Measurements from ENCODE around the gene PCGF1. TPM values are rescaled to one million over a fixed set of nuclear protein-coding genes. Genes with fewer than 3 reads are reported as not detected.

The PCGF1 gene
- total and polyA plus RNA-seq, 2 of the 13 experiments (the other 11 are each of a cell fraction or from before 2014, with no cell fraction given) = 20.4 to 22.6 TPM

- TF ChIP-seq, protein P1, sequence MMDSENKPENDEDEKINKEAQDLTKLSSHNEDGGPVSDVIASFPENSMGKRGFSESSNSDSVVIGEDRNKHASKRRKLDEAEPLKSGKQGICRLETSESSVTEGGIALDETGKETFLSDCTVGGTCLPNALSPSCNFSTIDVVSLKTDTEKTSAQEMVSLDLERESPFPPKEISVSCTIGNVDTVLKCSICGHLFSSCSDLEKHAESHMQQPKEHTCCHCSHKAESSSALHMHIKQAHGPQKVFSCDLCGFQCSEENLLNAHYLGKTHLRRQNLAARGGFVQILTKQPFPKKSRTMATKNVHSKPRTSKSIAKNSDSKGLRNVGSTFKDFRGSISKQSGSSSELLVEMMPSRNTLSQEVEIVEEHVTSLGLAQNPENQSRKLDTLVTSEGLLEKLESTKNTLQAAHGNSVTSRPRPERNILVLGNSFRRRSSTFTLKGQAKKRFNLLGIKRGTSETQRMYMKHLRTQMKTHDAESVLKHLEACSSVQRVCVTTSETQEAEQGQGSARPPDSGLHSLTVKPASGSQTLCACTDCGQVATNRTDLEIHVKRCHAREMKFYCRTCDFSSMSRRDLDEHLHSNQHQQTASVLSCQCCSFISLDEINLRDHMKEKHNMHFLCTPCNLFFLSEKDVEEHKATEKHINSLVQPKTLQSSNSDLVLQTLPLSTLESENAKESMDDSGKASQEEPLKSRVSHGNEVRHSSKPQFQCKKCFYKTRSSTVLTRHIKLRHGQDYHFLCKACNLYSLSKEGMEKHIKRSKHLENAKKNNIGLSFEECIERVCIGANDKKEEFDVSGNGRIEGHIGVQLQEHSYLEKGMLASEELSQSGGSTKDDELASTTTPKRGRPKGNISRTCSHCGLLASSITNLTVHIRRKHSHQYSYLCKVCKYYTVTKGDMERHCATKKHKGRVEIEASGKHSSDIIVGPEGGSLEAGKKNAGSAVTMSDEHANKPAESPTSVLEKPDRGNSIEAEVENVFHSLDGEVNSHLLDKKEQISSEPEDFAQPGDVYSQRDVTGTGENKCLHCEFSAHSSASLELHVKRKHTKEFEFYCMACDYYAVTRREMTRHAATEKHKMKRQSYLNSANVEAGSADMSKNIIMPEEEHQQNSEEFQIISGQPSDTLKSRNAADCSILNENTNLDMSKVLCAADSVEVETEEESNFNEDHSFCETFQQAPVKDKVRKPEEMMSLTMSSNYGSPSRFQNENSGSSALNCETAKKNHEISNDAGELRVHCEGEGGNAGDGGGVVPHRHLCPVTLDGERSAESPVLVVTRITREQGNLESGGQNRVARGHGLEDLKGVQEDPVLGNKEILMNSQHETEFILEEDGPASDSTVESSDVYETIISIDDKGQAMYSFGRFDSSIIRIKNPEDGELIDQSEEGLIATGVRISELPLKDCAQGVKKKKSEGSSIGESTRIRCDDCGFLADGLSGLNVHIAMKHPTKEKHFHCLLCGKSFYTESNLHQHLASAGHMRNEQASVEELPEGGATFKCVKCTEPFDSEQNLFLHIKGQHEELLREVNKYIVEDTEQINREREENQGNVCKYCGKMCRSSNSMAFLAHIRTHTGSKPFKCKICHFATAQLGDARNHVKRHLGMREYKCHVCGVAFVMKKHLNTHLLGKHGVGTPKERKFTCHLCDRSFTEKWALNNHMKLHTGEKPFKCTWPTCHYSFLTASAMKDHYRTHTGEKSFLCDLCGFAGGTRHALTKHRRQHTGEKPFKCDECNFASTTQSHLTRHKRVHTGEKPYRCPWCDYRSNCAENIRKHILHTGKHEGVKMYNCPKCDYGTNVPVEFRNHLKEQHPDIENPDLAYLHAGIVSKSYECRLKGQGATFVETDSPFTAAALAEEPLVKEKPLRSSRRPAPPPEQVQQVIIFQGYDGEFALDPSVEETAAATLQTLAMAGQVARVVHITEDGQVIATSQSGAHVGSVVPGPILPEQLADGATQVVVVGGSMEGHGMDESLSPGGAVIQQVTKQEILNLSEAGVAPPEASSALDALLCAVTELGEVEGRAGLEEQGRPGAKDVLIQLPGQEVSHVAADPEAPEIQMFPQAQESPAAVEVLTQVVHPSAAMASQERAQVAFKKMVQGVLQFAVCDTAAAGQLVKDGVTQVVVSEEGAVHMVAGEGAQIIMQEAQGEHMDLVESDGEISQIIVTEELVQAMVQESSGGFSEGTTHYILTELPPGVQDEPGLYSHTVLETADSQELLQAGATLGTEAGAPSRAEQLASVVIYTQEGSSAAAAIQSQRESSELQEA (CRISPR knock-in tag; IDR thresholded peaks at IDR 0.05; ENCODE audit: not compliant biosample characterization) = peak; percentile 87
- TF ChIP-seq ZNF138 (CRISPR knock-in tag; IDR thresholded peaks at IDR 0.05; ENCODE audit: low read depth) (peak; percentile 61; the same call in 1 of the 2 replicates), ZMAT3 (CRISPR knock-in tag; conservative IDR thresholded peaks at IDR 0.05) (peak; percentile 82), ZNF564 (CRISPR knock-in tag; IDR thresholded peaks at IDR 0.05) (peak; percentile 73; the same call in 1 of the 2 replicates), ZFP37 (CRISPR knock-in tag; IDR thresholded peaks at IDR 0.05; ENCODE audit: borderline replicate concordance) (peak; percentile 85; the same call in 1 of the 2 replicates), BCLAF1 (IDR thresholded peaks at IDR 0.05) (no peak), ZNF431 (CRISPR knock-in tag; IDR thresholded peaks at IDR 0.05; ENCODE audit: borderline replicate concordance, low read depth) (peak; percentile 87), ZNF446 (CRISPR knock-in tag; IDR thresholded peaks at IDR 0.05) (0 out of 2 replicates have a peak, but pooled peaks have one; percentile 57), ZNF724P (CRISPR knock-in tag; IDR thresholded peaks at IDR 0.05; ENCODE audit: borderline replicate concordance) (peak; percentile 88; the same call in 1 of the 2 replicates), NR2C2 (CRISPR knock-in tag; IDR thresholded peaks at IDR 0.05; ENCODE audit: borderline replicate concordance) (peak; percentile 100), HOMEZ (CRISPR knock-in tag; IDR thresholded peaks at IDR 0.05; ENCODE audit: low read depth) (0 out of 2 replicates have a peak, but pooled peaks have one; percentile 53), ZBTB34 (CRISPR knock-in tag; IDR thresholded peaks at IDR 0.05) (peak; percentile 88; the same call in 1 of the 2 replicates), ZNF780A (CRISPR knock-in tag; IDR thresholded peaks at IDR 0.05) (no peak; the same call in 1 of the 2 replicates)
These were observed 35.2 kb downstream of the PCGF1 start, which contains the start of gene MRPL53 (continued) for GRCh38 chr2:74472086-74472944.
